Breast epithelium (tissue), 4 donors: ENCODE results near the gene TMEM117. TPM values are rescaled to one million over a fixed set of nuclear protein-coding genes. Genes with fewer than 3 reads are reported as not detected.

Experiments
- DNase-seq, 2 donors: peaks; one replicate each; pipeline ENCODE4 v3.0.0-alpha.2; 2019; ENCODE audit warnings: low spot score in 2 of 2
- H3K27ac ChIP-seq, 2 donors: fragments of 200-600 bp; sonication (generic) in 1 of 2; one replicate each; pipeline ENCODE4 v1.5.1; 2016 to 2019; ENCODE audit warnings: mild to moderate bottlenecking in 1 of 2
- H3K27me3 ChIP-seq, 2 donors: fragments of 200-600 bp; sonication (generic) in 1 of 2; one replicate each; pipeline versions ENCODE4 v1.5.1 to v1.6.0; 2017 to 2019; ENCODE audit warnings: control low read depth in 1 of 2, mild to moderate bottlenecking in 1 of 2
- H3K36me3 ChIP-seq: fragments of 200-600 bp; one replicate; pipeline ENCODE4 v1.5.1; 2019
- H3K4me1 ChIP-seq, 2 donors: fragments of 200-600 bp; sonication (generic); one replicate each; pipeline ENCODE4 v1.5.1; 2016 to 2019; ENCODE audit warnings: control low read depth in 1 of 2
- H3K4me3 ChIP-seq, 3 donors: fragments of 200-600 bp; sonication (generic); 1 replicate in 2 of 3; 2 replicates in 1 of 3; pipeline ENCODE4 v1.5.1; 2016 to 2019; ENCODE audit warnings: mild to moderate bottlenecking in 3 of 3, moderate library complexity in 2 of 3
- H3K9me3 ChIP-seq, 2 donors: fragments of 200-600 bp; sonication (generic) in 1 of 2; one replicate each; pipeline ENCODE4 v1.5.1; 2016 to 2019; ENCODE audit warnings: control low read depth in 1 of 2
- POLR2A ChIP-seq: fragments of 450-650 bp; IDR thresholded peaks from one replicate; pipeline ENCODE4 v1.6.1; 2016; ENCODE audit warnings: antibody characterized with exemption, mild to moderate bottlenecking, moderate library complexity
- POLR2AphosphoS5 ChIP-seq, 3 donors: sonication (generic); formaldehyde crosslinking; IDR thresholded peaks; one replicate each; pipeline ENCODE4 v1.6.1; 2017; ENCODE audit warnings: antibody characterized with exemption in 3 of 3
- intact Hi-C: fragments of 100-400 bp; cut with DNase I; formaldehyde crosslinking; loops from one replicate; pipeline ENCODE4 v1.15.1; 2023; ENCODE audit warnings: low total_unique reads
- total RNA-seq, 3 donors: library from RNA; depleted of rRNA; stranded (reverse); fragments of >200 nt; gene quantifications; one replicate each; pipeline ENCODE4 v1.1.0, GENCODE V29; 2016
- TF ChIP-seq, protein P1 (sequence below), 3 donors: fragments of 450-650 bp; IDR thresholded peaks; one replicate each; pipeline ENCODE4 v1.5.1; 2016 to 2017; ENCODE audit warnings: antibody characterized with exemption in 3 of 3, mild to moderate bottlenecking in 3 of 3, moderate library complexity in 3 of 3

TMEM117 gene
- total RNA-seq, 3 donors from 2014 or later: 6.1 to 17.1 (median 7.2) TPM

DNA sequence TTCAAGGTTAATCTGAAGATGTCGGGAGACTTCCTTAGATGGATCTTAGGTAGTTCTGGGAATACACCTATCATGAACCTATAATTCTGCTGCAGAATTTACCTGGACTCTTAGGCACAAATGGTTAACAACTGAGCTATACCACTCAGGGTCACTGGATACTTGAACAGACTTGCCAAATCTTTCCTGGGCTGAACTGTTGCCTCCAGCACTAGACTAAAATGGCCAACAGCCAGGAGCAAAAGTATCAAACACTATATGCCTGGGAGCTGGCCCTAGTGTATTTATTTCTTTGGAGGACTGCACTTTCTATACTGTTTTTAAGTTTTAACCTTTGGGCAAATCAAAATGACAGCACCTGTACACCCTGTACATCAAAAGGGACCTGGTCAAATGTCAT is 252.8 kb downstream of the TMEM117 start:
- H3K27ac ChIP-seq: no peak overlapping the region
- no peaks in the 10 kb centered on the region for H3K4me1 ChIP-seq
- H3K27me3 ChIP-seq: no peaks in the 10 kb centered on the region
- intact Hi-C loops: no loop called here
- no peak for DNase-seq
- no peaks in the 10 kb centered on the region for H3K9me3 ChIP-seq
- H3K4me3 ChIP-seq: no peak overlapping the region
- TF ChIP-seq POLR2AphosphoS5 (IDR thresholded peaks at IDR 0.05): no peak
- TF ChIP-seq POLR2A: no peak
- TF ChIP-seq, protein P1, sequence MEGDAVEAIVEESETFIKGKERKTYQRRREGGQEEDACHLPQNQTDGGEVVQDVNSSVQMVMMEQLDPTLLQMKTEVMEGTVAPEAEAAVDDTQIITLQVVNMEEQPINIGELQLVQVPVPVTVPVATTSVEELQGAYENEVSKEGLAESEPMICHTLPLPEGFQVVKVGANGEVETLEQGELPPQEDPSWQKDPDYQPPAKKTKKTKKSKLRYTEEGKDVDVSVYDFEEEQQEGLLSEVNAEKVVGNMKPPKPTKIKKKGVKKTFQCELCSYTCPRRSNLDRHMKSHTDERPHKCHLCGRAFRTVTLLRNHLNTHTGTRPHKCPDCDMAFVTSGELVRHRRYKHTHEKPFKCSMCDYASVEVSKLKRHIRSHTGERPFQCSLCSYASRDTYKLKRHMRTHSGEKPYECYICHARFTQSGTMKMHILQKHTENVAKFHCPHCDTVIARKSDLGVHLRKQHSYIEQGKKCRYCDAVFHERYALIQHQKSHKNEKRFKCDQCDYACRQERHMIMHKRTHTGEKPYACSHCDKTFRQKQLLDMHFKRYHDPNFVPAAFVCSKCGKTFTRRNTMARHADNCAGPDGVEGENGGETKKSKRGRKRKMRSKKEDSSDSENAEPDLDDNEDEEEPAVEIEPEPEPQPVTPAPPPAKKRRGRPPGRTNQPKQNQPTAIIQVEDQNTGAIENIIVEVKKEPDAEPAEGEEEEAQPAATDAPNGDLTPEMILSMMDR (IDR thresholded peaks at IDR 0.05): no peak
- H3K36me3 ChIP-seq: no peaks in the 10 kb centered on the region

DNA sequence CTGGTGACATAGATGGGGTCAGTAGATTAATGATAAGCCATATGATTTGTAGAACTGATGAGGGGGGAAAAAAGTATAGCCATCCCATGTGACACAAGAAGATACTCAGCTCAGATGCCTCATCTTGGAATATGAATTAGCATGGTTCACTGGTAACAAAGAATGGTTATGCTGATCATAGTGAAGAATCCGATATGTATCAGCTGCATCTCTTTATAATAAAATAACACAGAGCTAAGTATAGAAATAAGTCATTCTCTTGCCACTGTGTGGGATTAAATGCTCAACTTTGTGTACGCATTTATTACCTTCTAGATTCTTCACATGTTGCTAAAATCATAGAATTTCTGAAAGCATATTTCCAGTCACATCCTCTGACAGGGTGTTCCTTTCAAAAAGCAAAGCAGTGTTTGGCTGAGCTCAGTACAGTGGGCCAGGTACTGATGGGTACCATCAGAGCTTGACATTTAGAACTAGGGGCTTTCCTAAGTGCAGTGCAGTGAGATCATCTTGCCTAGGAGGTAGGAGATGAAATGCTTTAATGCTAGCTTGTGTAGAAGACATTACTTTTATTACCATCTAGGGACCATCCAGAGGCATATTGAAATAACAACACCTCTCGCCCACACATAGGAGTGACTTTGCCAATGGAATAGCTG is 256.2 kb downstream of the TMEM117 start:
- Histone ChIP-seq H3K4me3 (no peak overlapping the region), H3K4me1 (no peaks in the 10 kb centered on the region), H3K36me3 (no peaks in the 10 kb centered on the region), H3K27me3 (no peaks in the 10 kb centered on the region), H3K27ac (no peak overlapping the region), H3K9me3 (no peaks in the 10 kb centered on the region)
- DNase-seq: no peak
- TF ChIP-seq POLR2AphosphoS5 (IDR thresholded peaks at IDR 0.05): no peak
- TF ChIP-seq, protein P1 (IDR thresholded peaks at IDR 0.05): no peak
- TF ChIP-seq POLR2A: no peak
- intact Hi-C loops: no loop called here

DNA sequence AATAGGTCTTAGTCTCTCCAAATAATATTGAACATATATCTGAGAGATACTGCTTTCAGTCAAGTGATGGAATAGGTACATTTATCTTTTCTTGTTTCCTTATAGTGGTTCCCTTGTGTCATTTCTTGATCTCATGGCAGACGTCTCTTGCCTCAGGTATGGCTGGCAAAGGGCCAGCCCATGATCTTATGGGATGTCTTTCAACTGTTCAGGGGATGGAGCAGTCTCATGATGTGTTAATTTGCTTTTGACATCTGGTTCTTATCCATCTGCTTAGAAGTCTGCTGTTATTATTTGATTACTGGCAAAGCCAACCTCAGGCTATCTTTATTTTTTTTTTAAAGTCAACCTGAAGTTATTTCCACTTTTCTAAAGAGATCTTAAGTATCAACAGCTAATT is 262.9 kb downstream of the TMEM117 start:
- no peak overlapping the region for H3K4me3 ChIP-seq
- no peak overlapping the region for H3K27ac ChIP-seq
- TF ChIP-seq, protein P1 (IDR thresholded peaks at IDR 0.05): no peak
- no peak for TF ChIP-seq POLR2A
- no peak for TF ChIP-seq POLR2AphosphoS5 (IDR thresholded peaks at IDR 0.05)
- no peaks in the 10 kb centered on the region for H3K36me3 ChIP-seq
- no peaks in the 10 kb centered on the region for H3K9me3 ChIP-seq
- intact Hi-C loops: no loop called here
- H3K27me3 ChIP-seq: no peaks in the 10 kb centered on the region
- H3K4me1 ChIP-seq: no peaks in the 10 kb centered on the region
- DNase-seq: no peak

DNA sequence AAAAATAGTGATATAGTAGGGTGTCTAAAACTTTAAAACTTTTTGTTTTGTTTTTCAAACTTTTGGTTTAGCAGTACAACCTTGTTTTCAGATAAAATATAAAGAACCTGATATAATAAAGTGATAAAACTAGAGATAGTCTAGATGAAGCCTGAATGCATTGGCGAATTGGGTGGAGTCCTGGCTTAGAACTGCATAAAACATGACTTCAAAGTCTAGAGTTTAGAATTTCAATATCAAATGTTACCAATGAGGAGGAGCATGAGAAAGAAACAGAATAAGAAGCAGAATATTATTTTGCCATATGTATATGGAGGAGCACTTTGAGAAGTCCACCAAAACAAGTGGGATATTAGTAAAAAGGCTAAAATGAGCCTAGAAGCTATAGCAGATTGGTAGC is 263.6 kb downstream of the TMEM117 start:
- Histone ChIP-seq H3K9me3 (no peaks in the 10 kb centered on the region), H3K4me3 (no peak overlapping the region), H3K36me3 (no peaks in the 10 kb centered on the region), H3K27me3 (no peaks in the 10 kb centered on the region), H3K27ac (no peak overlapping the region), H3K4me1 (no peaks in the 10 kb centered on the region)
- intact Hi-C loops: no loop called here
- TF ChIP-seq, protein P1 (IDR thresholded peaks at IDR 0.05): no peak
- TF ChIP-seq POLR2A (no peak), POLR2AphosphoS5 (IDR thresholded peaks at IDR 0.05) (no peak)
- no peak for DNase-seq

DNA sequence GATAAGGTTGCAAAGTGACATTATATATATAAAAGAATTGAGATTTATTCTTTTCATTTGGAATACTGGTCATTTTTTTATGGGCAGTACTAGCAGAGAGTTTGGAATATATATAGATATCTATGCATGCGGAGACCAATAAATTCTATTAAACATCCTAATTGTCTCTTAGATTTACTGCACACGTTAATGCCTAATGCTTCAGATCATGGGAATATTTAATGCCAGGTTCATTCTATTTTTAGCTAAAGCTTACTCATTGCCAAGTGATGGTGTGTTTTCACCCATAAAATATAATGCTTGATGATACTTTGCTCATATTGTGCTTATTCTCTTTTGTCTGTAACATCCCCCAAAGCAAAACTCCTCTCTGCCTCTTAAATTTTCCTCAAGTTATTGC is 264.4 kb downstream of the TMEM117 start:
- intact Hi-C loops: no loop called here
- no peak overlapping the region for H3K27ac ChIP-seq
- TF ChIP-seq, protein P1 (IDR thresholded peaks at IDR 0.05): no peak
- no peak for TF ChIP-seq POLR2AphosphoS5 (IDR thresholded peaks at IDR 0.05)

More for the DNA sequence above, 264.4 kb downstream of the TMEM117 start:
- Histone ChIP-seq H3K4me3 (no peak overlapping the region), H3K36me3 (no peaks in the 10 kb centered on the region), H3K27me3 (no peaks in the 10 kb centered on the region), H3K9me3 (no peaks in the 10 kb centered on the region), H3K4me1 (no peaks in the 10 kb centered on the region)
- DNase-seq: no peak
